MM.1S (cell line): ENCODE data around the gene STMP1.

Experiments used
- DNase-seq: peaks from one replicate; pipeline ENCODE4 v3.0.0-alpha.2; 2015
- H2AFZ ChIP-seq: fragments of 300-600 bp; sonication (generic); 2 replicates; pipeline ENCODE4 v1.6.0; 2016; ENCODE audit warnings: antibody characterized with exemption, low read length
- H3F3A ChIP-seq: fragments of 300-600 bp; sonication (generic); 2 replicates; pipeline ENCODE4 v1.6.1; 2016; ENCODE audit warnings: mild to moderate bottlenecking, antibody characterized with exemption, low read length, moderate library complexity, mixed read lengths; ENCODE audit not compliant: insufficient read depth
- H3K27ac ChIP-seq: fragments of 300-600 bp; sonication (generic); 2 replicates; pipeline ENCODE4 v1.5.1; 2016; ENCODE audit warnings: mild to moderate bottlenecking, low read length
- H3K27me3 ChIP-seq: fragments of 300-600 bp; sonication (generic); replicated peaks from 2 replicates; pipeline ENCODE4 v1.6.0; 2016; ENCODE audit warnings: low read length; ENCODE audit not compliant: insufficient read depth
- H3K36me3 ChIP-seq: fragments of 300-600 bp; sonication (generic); replicated peaks from 2 replicates; pipeline ENCODE4 v1.6.1; 2016; ENCODE audit warnings: mild to moderate bottlenecking, low read length, mixed read lengths; ENCODE audit not compliant: insufficient read depth
- H3K4me1 ChIP-seq: fragments of 300-600 bp; sonication (generic); 2 replicates; pipeline ENCODE4 v1.6.1; 2016; ENCODE audit warnings: low read length, mixed read lengths
- H3K4me2 ChIP-seq: fragments of 300-600 bp; sonication (generic); 2 replicates; pipeline ENCODE4 v1.6.0; 2016; ENCODE audit warnings: low read depth, low read length
- H3K4me3 ChIP-seq: fragments of 300-600 bp; sonication (generic); 2 replicates; pipeline ENCODE4 v1.5.1; 2016; ENCODE audit warnings: low read length, mixed read lengths
- H3K79me2 ChIP-seq: fragments of 300-600 bp; sonication (generic); 2 replicates; pipeline ENCODE4 v1.6.1; 2016; ENCODE audit warnings: mixed run types, low read length, mixed read lengths
- H3K9ac ChIP-seq: fragments of 300-600 bp; sonication (generic); 2 replicates; pipeline ENCODE4 v1.6.1; 2016; ENCODE audit warnings: low read length, mixed read lengths
- H3K9me2 ChIP-seq: fragments of 300-600 bp; sonication (generic); replicated peaks from 2 replicates; pipeline ENCODE4 v1.6.1; 2016; ENCODE audit warnings: mild to moderate bottlenecking, low read length, mixed read lengths; ENCODE audit not compliant: insufficient read depth
- H3K9me3 ChIP-seq: fragments of 300-600 bp; sonication (generic); replicated peaks from 2 replicates; pipeline ENCODE4 v1.6.1; 2016; ENCODE audit warnings: mild to moderate bottlenecking, low read length, mixed read lengths; ENCODE audit not compliant: insufficient read depth
- H4K20me1 ChIP-seq: fragments of 300-600 bp; sonication (generic); 2 replicates; pipeline ENCODE4 v1.6.1; 2016; ENCODE audit warnings: mild to moderate bottlenecking, low read length, moderate library complexity, mixed read lengths; ENCODE audit not compliant: insufficient read depth
- CTCF ChIP-seq: fragments of 300-600 bp; sonication (generic); IDR thresholded peaks from 2 replicates; pipeline ENCODE4 v1.5.1; 2016; ENCODE audit warnings: antibody characterized with exemption, low read length, mixed read lengths
- EZH2 ChIP-seq: fragments of 300-600 bp; sonication (generic); optimal IDR thresholded peaks from 2 replicates; pipeline ENCODE3; 2017; ENCODE audit warnings: low read depth, mild to moderate bottlenecking, antibody characterized with exemption, low read length, mixed read lengths
- EZH2phosphoT487 ChIP-seq: fragments of 300-600 bp; sonication (generic); IDR thresholded peaks from 2 replicates; pipeline ENCODE4 v1.6.1; 2018; ENCODE audit warnings: antibody characterized with exemption, low read length

STMP1 gene

GRCh38 chr7:135645296-135645904, 16.9 kb upstream of the STMP1 start:
- Histone ChIP-seq H3K9ac (no peak overlapping the region), H3K4me1 (no peaks in the 10 kb centered on the region), H3K9me3 (no peaks in the 10 kb centered on the region), H3F3A (no peaks in the 10 kb centered on the region), H3K9me2 (no peaks in the 10 kb centered on the region), H3K27ac (no peak overlapping the region), H4K20me1 (no peaks in the 10 kb centered on the region), H3K36me3 (peaks cover 18% of the 10 kb centered on the region), H3K4me2 (no peak overlapping the region), H3K79me2 (no peaks in the 10 kb centered on the region), H3K27me3 (no peaks in the 10 kb centered on the region), H3K4me3 (no peak overlapping the region), H2AFZ (no peak overlapping the region)
- peak; percentile 56 for DNase-seq
- TF ChIP-seq EZH2phosphoT487 (no peak), CTCF (peak; percentile 70), EZH2 (no peak)

DNA sequence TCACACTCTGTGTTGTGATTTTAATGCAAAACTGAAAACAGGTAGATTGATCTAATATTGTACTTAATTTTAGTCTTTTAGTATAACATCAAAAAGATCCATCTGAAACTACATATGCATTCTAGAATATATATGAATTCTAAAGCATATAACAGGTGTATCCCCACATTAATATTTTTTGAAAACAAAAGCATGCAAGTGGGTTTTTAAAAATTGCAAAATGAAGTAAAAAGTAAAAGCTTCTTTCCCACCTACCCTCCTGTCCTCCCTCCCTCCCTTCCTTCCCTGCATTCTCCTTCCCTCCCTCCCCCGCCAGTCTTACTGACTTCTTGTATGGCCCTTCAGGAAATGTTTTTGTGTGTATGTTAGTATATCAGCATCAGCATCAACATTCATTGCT, 14.6 kb upstream of the STMP1 start:
- H3K27me3 ChIP-seq = no peaks in the 10 kb centered on the region
- H3K9me3 ChIP-seq = no peaks in the 10 kb centered on the region
- H3K27ac ChIP-seq = no peak overlapping the region
- H3K4me3 ChIP-seq = no peak overlapping the region
- no peak overlapping the region for H2AFZ ChIP-seq
- H3K4me2 ChIP-seq = no peak overlapping the region
- TF ChIP-seq CTCF (no peak), EZH2 (no peak), EZH2phosphoT487 (no peak)
- H3K79me2 ChIP-seq = no peaks in the 10 kb centered on the region
- H3K36me3 ChIP-seq = peaks cover 18% of the 10 kb centered on the region; the same call in 1 of the 2 replicates
- DNase-seq = no peak
- no peaks in the 10 kb centered on the region for H4K20me1 ChIP-seq
- H3F3A ChIP-seq = no peaks in the 10 kb centered on the region
- no peaks in the 10 kb centered on the region for H3K4me1 ChIP-seq
- H3K9me2 ChIP-seq = no peaks in the 10 kb centered on the region
- no peak overlapping the region for H3K9ac ChIP-seq

DNA sequence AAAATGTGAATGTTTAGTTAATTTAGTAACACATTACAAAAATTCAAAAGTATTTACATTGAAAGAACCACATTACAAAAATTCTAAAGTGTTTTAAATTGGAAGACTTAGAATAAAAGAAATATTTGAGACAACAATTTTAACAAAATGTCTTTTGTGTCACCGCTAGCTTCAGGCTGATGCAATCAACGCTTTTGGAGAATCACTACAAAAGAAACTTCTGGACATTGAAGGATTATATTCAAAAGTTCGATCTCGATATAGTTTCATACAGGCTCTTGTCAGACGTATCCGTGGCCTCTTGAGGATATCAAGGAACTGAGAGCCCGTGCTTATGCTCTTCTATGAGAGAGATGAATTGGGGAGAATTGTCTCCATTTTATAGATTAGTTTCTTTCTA, 14.1 kb upstream of the STMP1 start:
- Histone ChIP-seq H3K9me2 (no peaks in the 10 kb centered on the region), H3K27me3 (no peaks in the 10 kb centered on the region), H3K4me3 (no peak overlapping the region), H3K79me2 (no peaks in the 10 kb centered on the region), H2AFZ (no peak overlapping the region), H3K27ac (no peak overlapping the region), H3K9me3 (no peaks in the 10 kb centered on the region), H4K20me1 (no peaks in the 10 kb centered on the region), H3K4me2 (no peak overlapping the region), H3F3A (no peaks in the 10 kb centered on the region), H3K36me3 (peaks cover 14% of the 10 kb centered on the region; the same call in 1 of the 2 replicates), H3K9ac (no peak overlapping the region), H3K4me1 (no peaks in the 10 kb centered on the region)
- DNase-seq = no peak
- TF ChIP-seq EZH2 (no peak), EZH2phosphoT487 (no peak), CTCF (no peak)
